ENCODE measurements around the gene ANKS3.

The ANKS3 gene, protein sequence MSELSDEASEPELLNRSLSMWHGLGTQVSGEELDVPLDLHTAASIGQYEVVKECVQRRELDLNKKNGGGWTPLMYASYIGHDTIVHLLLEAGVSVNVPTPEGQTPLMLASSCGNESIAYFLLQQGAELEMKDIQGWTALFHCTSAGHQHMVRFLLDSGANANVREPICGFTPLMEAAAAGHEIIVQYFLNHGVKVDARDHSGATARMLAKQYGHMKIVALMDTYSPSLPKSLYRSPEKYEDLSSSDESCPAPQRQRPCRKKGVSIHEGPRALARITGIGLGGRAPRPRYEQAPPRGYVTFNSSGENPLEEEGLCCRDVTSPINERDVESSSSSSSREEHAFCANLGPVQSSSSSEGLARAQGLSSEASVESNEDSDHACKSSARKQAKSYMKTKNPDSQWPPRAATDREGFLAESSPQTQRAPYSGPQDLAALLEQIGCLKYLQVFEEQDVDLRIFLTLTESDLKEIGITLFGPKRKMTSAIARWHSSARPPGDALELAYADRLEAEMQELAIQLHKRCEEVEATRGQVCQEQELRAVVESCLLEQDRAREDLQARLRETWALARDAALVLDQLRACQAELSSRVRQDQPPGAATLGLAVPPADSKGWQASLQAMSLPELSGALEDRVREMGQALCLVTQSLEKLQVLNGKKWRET

DNA sequence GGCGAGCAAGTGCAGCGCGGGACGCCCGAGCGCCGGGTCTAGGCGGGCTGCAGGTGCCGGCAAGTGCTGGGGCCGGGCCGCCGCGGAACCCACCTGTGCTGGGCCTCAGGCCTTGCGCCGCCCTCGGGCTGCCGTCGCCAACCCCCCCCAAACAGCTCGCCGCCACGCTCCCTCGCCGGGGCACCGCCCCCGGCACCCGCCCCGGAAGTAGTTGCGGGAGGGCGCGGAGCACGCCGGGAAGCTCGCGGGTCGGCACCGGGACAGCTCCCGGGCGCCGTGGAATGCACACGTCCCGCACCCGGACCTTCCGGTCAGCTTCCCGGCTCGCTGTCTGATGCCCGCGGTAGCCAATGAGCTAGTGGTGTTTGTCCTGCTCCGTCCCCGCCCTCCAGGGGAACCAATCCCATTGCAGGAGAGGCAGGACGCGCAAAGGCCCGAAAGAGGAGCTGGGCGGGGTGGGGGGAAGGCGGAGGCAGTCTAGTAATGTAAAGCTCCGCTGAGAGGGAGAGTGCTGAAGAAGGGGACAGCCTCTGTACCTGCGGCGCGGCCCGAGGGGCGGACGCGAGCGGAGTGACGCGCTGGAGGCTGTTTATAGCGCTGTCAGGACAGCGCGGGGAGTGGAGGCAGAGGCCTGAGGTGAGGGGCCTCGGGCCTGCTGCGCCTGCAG lies at the start of gene ANKS3, which contains the start of gene DNAAF8:
Gene ANKS3, minus strand, starts transcription at position 209 of the 667 bp plus-strand sequence. CDS start 4,122 bp downstream, outside the sequence.
Gene DNAAF8, plus strand, starts transcription at position 475 of the 667 bp plus-strand sequence. CDS start 1,978 bp downstream, outside the sequence.
- peak; percentile 89 for DNase-seq (ENCODE audit: low spot score)

DNA sequence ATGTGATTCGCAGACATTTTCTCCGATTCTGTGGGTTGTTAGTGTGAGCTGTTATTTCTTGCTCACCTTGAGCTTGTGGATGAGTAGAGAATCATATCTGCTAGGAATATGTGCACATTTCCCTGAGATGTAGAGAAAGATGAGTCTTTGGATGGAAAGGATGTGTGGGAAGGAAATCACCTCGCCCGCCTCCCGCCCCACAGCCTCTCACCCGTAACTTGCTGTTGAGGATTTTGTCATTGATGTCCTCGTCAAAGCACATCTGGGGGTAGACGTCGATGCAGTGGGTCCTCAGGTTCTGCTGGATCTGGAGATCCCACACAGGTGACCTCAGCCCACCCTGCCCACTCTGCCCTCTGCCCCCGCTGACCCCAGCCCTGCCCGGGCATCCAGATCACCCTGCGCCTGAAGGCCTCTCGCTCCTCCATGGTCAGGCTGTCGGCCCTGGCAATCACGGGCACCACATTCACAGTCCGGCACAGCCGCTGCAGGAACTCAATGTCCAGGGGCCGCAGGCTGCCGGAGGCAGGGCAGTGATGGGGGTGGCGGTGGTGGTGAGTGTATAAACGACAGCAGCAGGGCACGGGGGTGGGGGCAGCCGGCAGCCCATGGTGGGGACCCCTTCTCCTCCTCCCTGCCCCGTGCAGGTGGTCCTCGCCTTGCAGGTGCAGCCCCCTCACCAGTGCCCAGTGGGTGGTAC lies 49.3 kb upstream of the ANKS3 start:
- no peak for DNase-seq (ENCODE audit: low spot score)

DNA sequence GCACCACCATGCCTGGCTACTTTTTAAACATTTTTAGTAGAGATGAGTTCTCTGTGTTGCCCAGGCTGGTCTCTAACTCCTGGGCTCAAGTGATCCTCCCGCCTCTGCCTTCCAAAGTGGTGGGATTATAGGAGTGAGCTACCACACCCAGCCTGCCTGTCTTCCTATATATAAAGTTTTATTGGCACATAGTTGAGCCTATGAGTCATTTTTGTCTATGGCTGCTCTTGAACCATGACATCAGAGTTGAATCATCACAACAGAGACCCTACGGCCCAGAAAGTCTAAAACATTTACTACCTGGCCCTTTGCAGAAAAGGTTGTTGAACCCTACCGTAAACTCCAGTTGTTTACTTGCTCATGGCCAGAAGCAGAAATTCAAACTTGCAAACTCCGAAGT lies 46.2 kb upstream of the ANKS3 start:
- DNase-seq (ENCODE audit: low spot score), result no peak

DNA sequence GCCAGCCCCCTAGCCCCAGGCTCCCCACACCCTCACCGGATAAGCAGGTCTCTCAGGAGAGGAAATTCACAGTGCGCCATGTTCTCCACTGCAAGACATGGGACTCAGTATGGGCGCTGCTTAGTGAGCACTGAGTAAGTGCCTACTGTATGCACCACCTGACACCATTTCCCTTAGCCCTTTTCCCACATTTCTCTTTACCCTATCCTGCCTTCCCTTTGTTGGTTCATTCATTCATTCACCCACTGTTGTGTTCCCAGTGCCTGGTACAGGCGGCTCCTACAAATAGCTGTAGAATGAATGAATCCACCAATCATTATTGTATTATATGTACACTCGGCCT lies 44.0 kb upstream of the ANKS3 start:
- no peak for DNase-seq (ENCODE audit: low spot score)

DNA sequence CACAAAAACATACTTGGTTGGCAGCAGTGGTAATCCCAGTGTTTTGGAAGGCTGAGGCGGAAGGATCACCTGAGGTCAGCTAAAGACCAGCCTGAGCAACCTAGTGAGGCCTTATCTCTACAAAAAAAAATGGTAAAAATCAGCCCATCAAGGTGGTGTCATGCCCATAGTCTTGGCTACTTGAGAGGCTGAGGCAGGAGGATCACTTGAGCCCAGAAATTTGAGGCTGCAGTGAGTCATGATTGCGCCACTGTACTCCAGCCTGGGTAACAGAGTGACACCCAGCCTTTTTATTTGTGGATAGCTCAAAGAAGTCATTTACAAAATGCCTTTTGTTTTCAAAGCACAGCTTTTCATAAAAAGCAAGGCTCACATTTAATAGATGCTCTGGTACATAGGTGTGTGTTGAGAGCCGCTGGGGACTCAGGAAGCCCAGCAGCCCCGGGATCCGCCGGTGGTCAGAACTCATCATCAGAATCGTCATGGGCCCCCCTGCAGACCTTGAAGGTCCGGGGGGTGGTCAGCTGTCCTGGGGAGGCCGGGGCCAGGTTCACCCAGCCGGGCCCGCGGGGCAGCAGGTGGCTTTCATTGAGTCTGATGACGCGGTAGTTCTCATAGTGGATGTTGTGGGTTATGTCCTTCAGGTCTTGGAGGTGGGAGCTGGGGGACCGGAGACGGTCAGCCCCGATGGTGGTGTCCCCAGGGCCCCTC lies 43.4 kb upstream of the ANKS3 start:
- no peak for DNase-seq (ENCODE audit: low spot score)

DNA sequence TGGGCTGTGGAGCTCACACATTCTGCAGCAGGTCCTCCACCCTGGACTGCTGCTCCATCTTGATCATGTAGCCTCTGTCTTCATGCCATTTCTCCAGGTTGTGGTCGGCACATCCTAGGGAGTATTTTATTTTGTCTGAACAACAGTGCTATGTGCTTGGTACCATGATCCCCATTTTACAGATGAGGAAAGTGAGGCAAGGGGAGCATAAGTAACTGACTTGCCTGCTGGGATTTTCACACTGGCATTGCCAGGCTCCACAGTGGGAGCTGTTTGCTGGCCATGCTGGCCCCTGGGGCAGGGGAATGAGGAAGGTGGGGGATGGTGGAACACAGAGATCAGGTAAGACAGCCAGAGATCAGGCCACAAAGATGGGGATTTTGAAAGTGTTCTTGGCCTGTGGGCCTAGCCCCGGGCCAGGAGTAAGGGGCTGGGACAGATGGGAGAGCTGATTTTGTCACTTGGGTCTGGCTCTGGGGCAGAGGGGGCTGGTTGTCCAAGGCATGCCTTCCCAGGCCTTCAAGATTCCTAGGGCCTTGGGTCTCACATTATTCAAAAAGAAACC lies 42.2 kb upstream of the ANKS3 start:
- no peak for DNase-seq (ENCODE audit: low spot score)

DNA sequence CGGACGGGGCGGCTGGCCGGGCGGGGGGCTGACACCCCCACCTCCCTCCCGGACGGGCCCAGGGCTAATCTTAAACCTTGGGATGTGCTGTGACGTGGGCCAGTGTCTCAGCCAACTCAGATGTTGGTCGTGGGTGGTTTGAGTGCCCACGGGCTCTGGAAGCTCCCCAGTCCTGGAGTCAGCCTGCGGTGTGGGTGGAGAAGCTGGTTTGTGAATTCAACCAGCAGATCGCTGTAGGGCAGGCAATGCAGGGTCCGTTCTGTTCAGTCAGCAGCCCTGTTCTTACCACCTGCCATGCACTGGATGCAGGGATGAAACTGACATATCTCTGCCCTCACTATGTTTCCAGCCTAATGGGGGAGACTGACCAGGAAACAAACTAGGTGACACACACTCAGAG lies 40.9 kb upstream of the ANKS3 start:
- no peak for DNase-seq (ENCODE audit: low spot score)

DNA sequence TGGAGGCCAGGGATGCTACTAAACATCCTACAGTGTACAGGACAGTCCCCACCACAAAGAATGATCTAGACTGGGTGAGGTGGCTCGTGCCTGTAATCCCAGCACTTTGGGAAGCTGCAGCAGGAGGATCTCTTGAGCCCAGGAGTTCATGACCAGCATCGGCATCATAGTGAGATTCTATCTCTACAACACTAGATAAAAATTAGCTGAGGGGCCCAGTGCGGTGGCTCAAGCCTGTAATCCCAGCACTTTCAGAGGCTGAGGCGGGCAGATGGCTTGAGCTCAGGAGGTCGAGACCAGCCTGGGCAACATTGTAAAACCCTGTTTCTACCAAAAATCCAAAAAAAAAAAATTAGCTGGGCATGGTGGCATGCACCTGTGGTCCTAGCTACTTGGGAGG lies 38.3 kb upstream of the ANKS3 start:
- no peak for DNase-seq (ENCODE audit: low spot score)

DNA sequence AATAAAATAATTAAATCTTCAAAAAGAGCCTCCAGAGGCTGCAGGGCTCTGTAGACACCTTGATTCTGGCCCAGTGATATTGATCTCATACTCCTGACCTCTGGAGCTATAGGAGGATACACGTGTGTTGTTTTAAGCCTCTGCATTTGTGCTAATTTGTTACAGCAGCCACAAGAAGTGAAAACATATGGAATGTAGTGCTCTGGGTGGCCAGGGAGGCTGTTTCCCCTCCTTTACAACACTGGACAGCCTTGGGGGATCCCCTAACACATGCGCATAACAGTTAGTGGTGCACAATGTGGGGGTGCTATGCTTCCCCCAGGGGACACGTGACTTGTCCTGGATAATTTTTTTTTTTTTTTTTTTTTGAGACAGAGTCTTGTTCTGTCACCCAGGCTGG lies 37.6 kb upstream of the ANKS3 start:
- DNase-seq (ENCODE audit: low spot score), result no peak

DNA sequence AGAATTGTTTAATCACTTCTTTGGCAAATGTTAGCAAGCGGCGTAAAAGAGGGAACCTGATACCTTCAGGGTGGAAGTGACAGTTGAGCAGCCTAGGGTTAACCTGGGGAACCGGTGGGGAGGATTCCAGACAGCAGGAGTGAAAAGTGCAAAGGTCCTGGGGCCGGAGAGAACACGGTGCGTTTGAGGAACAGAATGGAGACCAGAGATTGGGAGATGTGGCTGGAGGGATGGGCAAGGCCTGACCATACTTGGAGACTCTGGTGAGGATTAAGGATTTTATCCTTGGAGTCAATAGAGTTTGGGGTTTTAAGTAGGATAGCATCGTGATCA lies 35.2 kb upstream of the ANKS3 start:
- DNase-seq (ENCODE audit: low spot score), result no peak

DNA sequence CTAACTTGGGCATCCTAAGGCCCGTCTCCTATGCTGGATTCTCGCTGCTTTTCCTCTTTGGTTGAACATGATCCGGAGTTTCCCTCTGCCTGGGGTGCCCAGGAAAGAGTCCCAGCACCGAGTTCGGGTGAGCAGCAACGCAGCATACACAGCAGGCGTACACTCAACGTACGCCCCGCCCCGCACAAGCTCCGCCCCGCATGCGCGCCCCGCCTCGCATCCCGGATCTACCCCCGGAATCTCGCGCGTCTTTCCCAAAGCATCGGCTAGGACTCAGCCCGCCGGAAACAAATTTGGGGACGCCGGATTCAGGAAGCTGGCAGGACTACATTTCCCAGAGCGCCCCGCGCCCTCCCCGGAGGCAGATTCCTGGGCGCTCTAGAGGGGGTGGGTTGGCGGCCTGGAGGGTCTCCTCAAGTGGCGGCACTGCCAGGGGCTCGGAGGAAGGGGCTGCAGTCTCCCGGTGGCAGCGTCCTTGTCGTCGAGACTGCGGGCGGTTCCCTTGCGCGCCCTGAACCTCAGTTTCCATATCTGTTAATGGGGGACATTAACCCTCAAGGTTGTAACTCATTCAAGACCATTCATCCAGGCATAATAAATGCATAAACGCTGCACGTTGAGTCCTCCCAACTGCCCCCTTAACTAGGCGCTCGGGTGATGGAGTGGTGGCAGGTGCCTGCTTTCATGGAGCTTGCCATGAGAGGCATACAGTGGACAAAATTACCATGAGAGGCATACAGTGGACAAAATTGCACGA lies 34.7 kb upstream of the ANKS3 start:
- peak; percentile 59 for DNase-seq (ENCODE audit: low spot score)

DNA sequence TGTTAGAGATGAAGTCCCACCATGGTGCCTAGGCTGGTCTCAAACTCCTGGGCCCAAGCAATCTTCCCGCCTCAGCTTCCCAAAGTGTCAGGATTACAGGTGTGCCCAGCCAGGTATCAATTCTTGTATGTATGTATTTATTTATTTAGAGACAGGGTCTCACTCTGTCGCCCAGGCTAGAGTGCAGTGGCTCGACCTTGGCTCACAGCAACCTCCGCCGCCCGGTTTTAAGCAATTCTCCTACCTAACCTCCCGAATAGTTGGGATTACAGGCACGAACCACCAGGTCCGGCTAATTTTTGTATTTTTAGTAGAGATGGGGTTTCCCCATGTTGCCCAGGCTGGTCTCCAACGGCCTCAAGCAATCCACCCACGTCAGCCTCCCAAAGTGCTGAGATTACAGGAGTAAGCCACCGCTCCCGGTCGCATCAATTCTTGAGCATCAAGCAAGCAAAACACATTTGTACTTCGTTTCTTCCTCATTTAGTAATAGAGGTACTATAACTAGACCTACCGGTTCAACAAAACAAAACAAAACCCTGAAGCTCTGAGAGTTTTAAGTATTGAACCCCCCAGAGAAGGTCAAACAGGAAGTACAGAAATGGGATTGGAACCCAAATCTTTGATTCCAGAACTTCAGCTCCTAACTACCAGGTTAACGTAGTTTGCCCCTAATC lies 33.9 kb upstream of the ANKS3 start:
- peak; percentile 39 for DNase-seq (ENCODE audit: low spot score)

DNA sequence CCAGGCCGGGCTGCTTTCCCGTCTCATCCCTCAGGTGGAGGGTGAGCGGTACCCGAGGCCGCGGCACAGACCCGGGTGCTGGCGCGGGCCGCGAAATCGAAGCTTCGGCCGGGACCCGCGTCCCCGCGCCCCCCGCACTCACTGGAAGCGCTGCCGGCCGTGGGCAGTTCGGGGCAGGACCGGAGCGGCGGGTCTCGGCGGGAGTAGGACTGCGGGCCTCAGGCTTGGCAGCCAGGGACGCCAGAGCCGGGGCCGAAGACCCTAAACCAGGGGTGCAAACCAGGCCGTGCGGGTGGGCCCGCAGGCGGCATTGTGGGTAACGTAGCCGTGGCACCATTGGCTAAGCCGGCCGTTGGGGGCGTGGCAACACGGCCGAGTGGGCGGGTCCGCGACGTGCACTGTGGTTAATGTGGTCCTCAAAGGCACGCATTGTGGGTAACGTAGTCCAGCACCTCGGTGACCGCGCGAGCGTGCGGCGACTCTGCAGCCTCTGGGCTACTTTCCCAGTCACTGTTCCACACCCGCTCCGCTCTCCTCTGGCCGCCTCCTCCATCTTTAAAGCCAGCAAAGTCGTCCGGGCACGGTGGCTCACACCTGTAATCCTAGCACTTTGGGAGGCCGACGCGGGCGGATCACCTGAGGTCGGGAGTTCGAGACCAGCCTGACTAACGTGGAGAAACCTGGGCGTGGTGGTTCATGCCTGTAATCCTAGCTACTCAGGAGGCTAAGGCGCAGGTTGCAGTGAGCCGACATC lies 33.0 kb upstream of the ANKS3 start, which contains the start of gene ZNF500:
Gene ZNF500, minus strand, starts transcription at position 288 of the 754 bp plus-strand sequence. CDS start 1,184 bp downstream, outside the sequence.
- DNase-seq (ENCODE audit: low spot score), result peak; percentile 93

DNA sequence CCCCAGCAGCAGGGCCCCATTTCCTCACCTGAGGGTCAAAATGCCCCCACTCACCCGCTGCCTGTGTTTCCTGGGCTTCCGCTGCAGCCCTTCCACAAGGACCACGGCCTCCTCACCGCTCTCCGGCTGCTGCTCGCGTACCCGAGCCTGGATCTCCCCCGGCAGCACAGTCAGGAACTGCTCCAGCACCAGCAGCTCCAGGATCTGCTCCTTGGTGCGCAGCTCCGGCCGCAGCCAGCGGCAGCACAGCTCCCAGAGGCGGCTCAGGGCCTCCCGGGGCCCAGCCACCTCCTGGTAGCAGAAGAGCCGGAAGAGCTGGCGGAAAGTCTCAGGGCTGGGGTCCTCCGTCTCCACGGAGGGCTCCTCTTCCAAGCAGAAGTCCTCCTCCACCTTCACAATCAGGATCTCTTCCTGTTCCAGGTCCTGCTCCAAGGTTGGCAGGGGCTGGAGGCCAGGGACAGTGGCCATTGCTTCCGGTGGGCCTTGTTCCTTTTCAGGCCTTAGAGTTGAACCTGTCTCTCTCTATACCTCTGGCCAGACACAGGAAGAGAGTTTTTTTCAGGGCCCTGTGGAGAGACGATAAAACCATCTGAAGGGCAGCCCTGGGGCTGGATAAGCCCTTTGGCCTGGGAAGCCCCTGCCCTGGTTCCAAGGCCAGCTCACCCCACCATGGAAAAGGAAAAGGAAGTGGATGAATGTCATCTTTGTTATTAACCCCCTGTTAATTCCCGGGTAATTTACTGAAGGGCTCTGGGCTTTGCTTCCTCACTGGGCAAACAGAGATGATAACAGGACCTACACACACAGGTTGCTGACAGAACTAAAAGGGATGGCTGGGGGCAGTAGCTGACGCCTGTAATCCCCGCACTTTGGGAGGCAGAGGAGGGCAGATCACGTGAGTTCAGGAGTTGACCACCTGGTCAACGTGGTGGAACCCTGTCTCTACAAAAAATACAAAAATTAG lies 31.7 kb upstream of the ANKS3 start:
- DNase-seq (ENCODE audit: low spot score), result no peak

DNA sequence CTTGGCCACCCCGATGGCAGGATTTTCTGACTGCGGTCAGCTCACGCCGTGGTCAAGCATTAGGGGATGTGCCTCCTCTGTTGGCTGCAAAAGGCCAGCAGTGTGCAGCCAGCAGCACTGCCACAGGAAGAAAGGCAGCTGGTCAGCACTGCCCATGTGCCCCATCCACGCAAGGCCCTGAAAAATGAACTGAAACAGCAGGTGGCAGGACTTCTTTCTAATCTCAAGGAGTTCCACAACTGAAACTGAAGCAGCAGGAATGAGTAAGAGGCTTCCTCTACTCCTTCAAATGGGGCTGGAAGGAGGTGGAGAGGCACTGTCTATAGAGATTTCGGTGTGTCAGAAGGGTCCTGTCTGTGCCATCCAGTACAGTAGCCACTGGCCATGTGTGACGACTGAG lies 29.7 kb upstream of the ANKS3 start:
- DNase-seq (ENCODE audit: low spot score), result no peak

DNA sequence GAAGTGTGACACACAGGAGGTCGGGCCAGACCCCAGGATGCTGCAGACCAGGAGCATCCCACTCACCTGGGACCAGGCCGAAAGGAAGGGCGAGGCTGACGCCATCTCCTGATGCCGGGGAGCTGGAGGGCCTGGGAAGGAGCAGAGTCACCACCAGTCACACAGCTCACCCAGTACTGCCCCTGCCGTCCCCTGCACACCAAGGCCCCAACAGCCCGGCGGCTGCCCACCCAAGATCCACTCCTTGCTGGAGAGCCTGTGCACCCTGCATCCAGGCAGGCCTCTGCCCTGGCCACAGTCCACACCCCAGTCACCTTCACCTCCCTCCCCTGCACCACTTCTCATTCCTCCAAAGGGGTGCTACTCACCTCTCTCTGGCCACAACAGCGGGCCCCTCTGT lies 28.1 kb upstream of the ANKS3 start:
- no peak for DNase-seq (ENCODE audit: low spot score)

DNA sequence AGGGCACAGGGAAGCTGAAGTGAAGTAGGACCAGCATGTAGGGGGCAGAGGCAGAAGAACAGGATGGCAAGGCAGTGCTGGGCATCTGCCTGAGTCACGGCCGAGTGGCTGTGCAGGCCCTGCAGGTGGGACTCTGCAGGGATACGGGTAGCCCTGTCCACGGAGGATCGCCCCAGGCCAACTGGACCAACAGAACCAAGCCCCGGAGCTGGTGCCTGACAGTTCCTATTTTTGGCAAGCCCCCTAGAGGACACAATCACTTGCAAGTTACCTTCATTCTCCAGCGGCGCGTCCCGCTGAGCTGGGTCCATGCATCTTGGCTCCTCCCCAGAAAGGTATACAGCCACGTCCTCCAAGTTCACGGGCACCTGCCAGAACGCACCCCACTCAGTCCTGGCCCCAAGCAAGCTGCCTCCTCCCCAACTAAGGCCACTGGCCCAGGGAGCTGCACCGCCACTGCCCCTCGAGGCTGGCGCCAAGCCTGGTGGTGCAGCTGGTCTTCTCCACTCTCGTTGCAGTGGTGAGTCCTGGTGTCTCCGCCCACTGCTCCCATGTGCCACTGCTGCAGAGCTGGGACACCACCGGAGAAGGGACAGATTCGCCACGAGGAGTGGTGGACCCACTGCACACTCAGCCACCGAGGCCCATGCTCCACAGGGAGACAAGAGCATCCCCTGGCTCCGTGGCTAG lies 26.3 kb upstream of the ANKS3 start:
- DNase-seq (ENCODE audit: low spot score), result no peak

DNA sequence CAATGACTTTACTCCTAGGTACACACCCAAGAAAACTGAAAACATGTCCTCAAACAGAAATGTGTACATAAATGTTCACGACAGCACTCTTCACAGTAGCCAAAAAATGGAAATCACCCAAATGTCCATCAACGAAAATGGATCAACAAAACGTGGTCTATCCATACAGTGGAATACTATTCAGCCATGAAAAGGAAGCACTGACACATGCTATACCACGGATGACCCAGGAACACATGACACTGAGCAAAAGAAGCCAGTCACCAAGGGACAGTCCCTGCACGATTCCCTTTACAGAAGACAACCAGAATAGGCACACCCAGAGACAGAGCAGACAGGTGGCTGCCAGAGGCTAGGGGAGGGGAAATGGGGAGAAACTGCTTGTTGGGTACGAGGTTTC lies 21.6 kb upstream of the ANKS3 start:
- no peak for DNase-seq (ENCODE audit: low spot score)

All from NAMALWA (cell line).